ENCODE results near the gene ART1.
"Not testable (repeated sequence)": the region's sequence is repeated elsewhere in the genome, so short reads cannot be mapped to it uniquely, and the experiment has no call there.

The ART1 gene

GRCh38 chr11:3644817-3645235 is at the start of gene ART1:
Gene ART1, plus strand, starts transcription at chr11:3645128. Its CDS starts 14,086 bp downstream, at chr11:3659214.
- peak; percentile 10 for DNase-seq (ENCODE audit: low read depth)

GRCh38 chr11:3597743-3598142 is 47.2 kb upstream of the ART1 start:
- not testable (repeated sequence) for DNase-seq (ENCODE audit: low read depth)

- not testable (repeated sequence) for DNase-seq (ENCODE audit: low read depth)
Observed at GRCh38 chr11:3600201-3600600, 44.7 kb upstream of the ART1 start.

GRCh38 chr11:3604167-3604566 is 40.8 kb upstream of the ART1 start:
- DNase-seq (ENCODE audit: low read depth) = no peak

GRCh38 chr11:3605283-3605662 is 39.7 kb upstream of the ART1 start:
- DNase-seq (ENCODE audit: low read depth) = no peak

- no peak for DNase-seq (ENCODE audit: low read depth)
Observed at GRCh38 chr11:3605771-3606203, 39.1 kb upstream of the ART1 start.

GRCh38 chr11:3609416-3610265 is 35.3 kb upstream of the ART1 start:
- peak; percentile 56 for DNase-seq (ENCODE audit: low read depth)

- DNase-seq (ENCODE audit: low read depth) = no peak
Observed at GRCh38 chr11:3610846-3611245, 34.1 kb upstream of the ART1 start.

GRCh38 chr11:3611976-3612678 is 32.8 kb upstream of the ART1 start:
- no peak for DNase-seq (ENCODE audit: low read depth)

- no peak for DNase-seq (ENCODE audit: low read depth)
Observed at GRCh38 chr11:3613998-3614741, 30.8 kb upstream of the ART1 start.

GRCh38 chr11:3614742-3615171 is 30.2 kb upstream of the ART1 start:
- peak; percentile 6 for DNase-seq (ENCODE audit: low read depth)

GRCh38 chr11:3615998-3616397 is 28.9 kb upstream of the ART1 start:
- no peak for DNase-seq (ENCODE audit: low read depth)

GRCh38 chr11:3616721-3617460 is 28.0 kb upstream of the ART1 start:
- no peak for DNase-seq (ENCODE audit: low read depth)

GRCh38 chr11:3617990-3618389 is 26.9 kb upstream of the ART1 start:
- DNase-seq (ENCODE audit: low read depth) = no peak

- no peak for DNase-seq (ENCODE audit: low read depth)
Observed at GRCh38 chr11:3622521-3622920, 22.4 kb upstream of the ART1 start.

GRCh38 chr11:3623121-3623520 is 21.8 kb upstream of the ART1 start:
- DNase-seq (ENCODE audit: low read depth) = no peak

- DNase-seq (ENCODE audit: low read depth) = no peak
Observed at GRCh38 chr11:3623767-3624458, 21.0 kb upstream of the ART1 start.

GRCh38 chr11:3626250-3626960 is 18.5 kb upstream of the ART1 start:
- no peak for DNase-seq (ENCODE audit: low read depth)

GRCh38 chr11:3627291-3627690 is 17.6 kb upstream of the ART1 start:
- DNase-seq (ENCODE audit: low read depth) = peak; percentile 82

- peak; percentile 28 for DNase-seq (ENCODE audit: low read depth)
Observed at GRCh38 chr11:3631331-3631730, 13.6 kb upstream of the ART1 start.

All from ELR (cell line).